Measurements from ENCODE around the gene SLC11A2. TPM values are rescaled to one million over a fixed set of nuclear protein-coding genes. Genes with fewer than 3 reads are reported as not detected.

Gene SLC11A2
- total and polyA plus RNA-seq, 9 of the 15 experiments (the other 6 are each of a cell fraction or from before 2014, with no cell fraction given), result 21.1 to 54.0 (median 32.9) TPM

GRCh38 chr12:51020448-51021182 lies 5.6 kb downstream of the SLC11A2 start (continued):
- TF ChIP-seq CEBPB (tag; IDR thresholded peaks at IDR 0.05), result peak; percentile 74
- TF ChIP-seq ARID3A (IDR thresholded peaks at IDR 0.05; ENCODE audit: borderline replicate concordance, low read depth, low read length), result 0 out of 2 replicates have a peak, but pooled peaks have one; percentile 29
- TF ChIP-seq CEBPZ (IDR thresholded peaks at IDR 0.05; ENCODE audit: borderline replicate concordance, low read depth, low read length), result no peak
- 0 out of 2 replicates have a peak, but pooled peaks have one; percentile 46 for TF ChIP-seq ZNF197 (CRISPR knock-in tag; IDR thresholded peaks at IDR 0.05; ENCODE audit: low read depth)
- 0 out of 2 replicates have a peak, but pooled peaks have one; percentile 13 for TF ChIP-seq EP300 (IDR thresholded peaks at IDR 0.05; ENCODE audit: low read length)
- no peak for TF ChIP-seq TOE1 (IDR thresholded peaks at IDR 0.05; ENCODE audit: borderline replicate concordance)
- TF ChIP-seq TOE1 (CRISPR knock-in tag; IDR thresholded peaks at IDR 0.05; ENCODE audit: borderline replicate concordance, low read depth), result no peak
- TF ChIP-seq ZNF592 (IDR thresholded peaks at IDR 0.05), result peak; percentile 81
- TF ChIP-seq YY1 (IDR thresholded peaks at IDR 0.05; ENCODE audit: borderline replicate concordance in 1 of 3, control insufficient read depth in 1 of 3, extremely low read depth in 1 of 3, insufficient read depth in 3 of 3, insufficient read length in 1 of 3, insufficient replicate concordance in 2 of 3, low read depth in 1 of 3, low read length in 2 of 3), result peak in 1 of 3 experiments; percentile 55
